Measurements from ENCODE around the gene FAM241A.

GRCh38 chr4:112141366-112142138, 3.7 kb upstream of the FAM241A start:
- TF ChIP-seq, protein P1, sequence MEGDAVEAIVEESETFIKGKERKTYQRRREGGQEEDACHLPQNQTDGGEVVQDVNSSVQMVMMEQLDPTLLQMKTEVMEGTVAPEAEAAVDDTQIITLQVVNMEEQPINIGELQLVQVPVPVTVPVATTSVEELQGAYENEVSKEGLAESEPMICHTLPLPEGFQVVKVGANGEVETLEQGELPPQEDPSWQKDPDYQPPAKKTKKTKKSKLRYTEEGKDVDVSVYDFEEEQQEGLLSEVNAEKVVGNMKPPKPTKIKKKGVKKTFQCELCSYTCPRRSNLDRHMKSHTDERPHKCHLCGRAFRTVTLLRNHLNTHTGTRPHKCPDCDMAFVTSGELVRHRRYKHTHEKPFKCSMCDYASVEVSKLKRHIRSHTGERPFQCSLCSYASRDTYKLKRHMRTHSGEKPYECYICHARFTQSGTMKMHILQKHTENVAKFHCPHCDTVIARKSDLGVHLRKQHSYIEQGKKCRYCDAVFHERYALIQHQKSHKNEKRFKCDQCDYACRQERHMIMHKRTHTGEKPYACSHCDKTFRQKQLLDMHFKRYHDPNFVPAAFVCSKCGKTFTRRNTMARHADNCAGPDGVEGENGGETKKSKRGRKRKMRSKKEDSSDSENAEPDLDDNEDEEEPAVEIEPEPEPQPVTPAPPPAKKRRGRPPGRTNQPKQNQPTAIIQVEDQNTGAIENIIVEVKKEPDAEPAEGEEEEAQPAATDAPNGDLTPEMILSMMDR (IDR thresholded peaks at IDR 0.05), result no peak
- TF ChIP-seq EZH2 (IDR thresholded peaks at IDR 0.05; ENCODE audit: borderline replicate concordance, insufficient read depth, low read depth, low read length, poor library complexity, severe bottlenecking), result no peak

Measured in B cell (primary cell).